SU-DHL-6 (cell line): ENCODE measurements around the gene UROS.

Source experiments
- CTCF ChIP-seq: fragments of 200-600 bp; sonication (generic); IDR thresholded peaks from one replicate; pipeline ENCODE4 v1.5.1; 2017; ENCODE audit warnings: antibody characterized with exemption, mild to moderate bottlenecking, low read length, moderate library complexity; ENCODE audit not compliant: insufficient read depth, poor library complexity, severe bottlenecking
- EZH2phosphoT487 ChIP-seq: fragments of 200-600 bp; sonication (generic), shearing (Covaris generic); conservative IDR thresholded peaks from 2 replicates; pipeline ENCODE4 v1.6.1; 2018; ENCODE audit warnings: mild to moderate bottlenecking, antibody characterized with exemption, low read length, moderate library complexity, mixed read lengths

GRCh38 chr10:125779403-125780327 lies 43.4 kb downstream of the UROS start:
- TF ChIP-seq CTCF, result no peak
- no peak for TF ChIP-seq EZH2phosphoT487
